Smooth muscle cell (in vitro differentiated cells): ENCODE data around the gene SLC22A15. TPM values are rescaled to one million over a fixed set of nuclear protein-coding genes. Genes with fewer than 3 reads are reported as not detected.

Source experiments
- DNase-seq: peaks from one replicate; lab custom pipeline; 2025; ENCODE audit not compliant: unreplicated experiment; lab: John Stamatoyannopoulos, UW
- H2AFZ ChIP-seq: fragments of 200-600 bp; sonication (generic); 2 replicates; pipeline ENCODE4 v1.6.0; 2016; ENCODE audit warnings: antibody characterized with exemption, low read depth, mild to moderate bottlenecking
- H3F3A ChIP-seq: fragments of 200-600 bp; sonication (generic); 2 replicates; pipeline ENCODE4 v1.6.0; 2017; ENCODE audit warnings: antibody characterized with exemption, low read depth
- H3K27ac ChIP-seq: fragments of 200-600 bp; sonication (generic); 2 replicates; pipeline ENCODE4 v1.5.1; 2016; ENCODE audit warnings: low read depth, mild to moderate bottlenecking
- H3K27me3 ChIP-seq: fragments of 200-600 bp; sonication (generic); 2 replicates; pipeline ENCODE4 v1.6.1; 2016; ENCODE audit warnings: low read depth, mild to moderate bottlenecking
- H3K36me3 ChIP-seq: fragments of 200-600 bp; sonication (generic); 2 replicates; pipeline ENCODE4 v1.5.1; 2016; ENCODE audit warnings: low read depth
- H3K4me1 ChIP-seq: fragments of 200-600 bp; sonication (generic); 2 replicates; pipeline ENCODE4 v1.5.1; 2016; ENCODE audit warnings: low read depth
- H3K4me2 ChIP-seq: fragments of 200-600 bp; sonication (generic); 2 replicates; pipeline ENCODE4 v1.6.0; 2016; ENCODE audit warnings: mild to moderate bottlenecking
- H3K4me3 ChIP-seq: fragments of 200-600 bp; sonication (generic); 2 replicates; pipeline ENCODE4 v1.5.1; 2016; ENCODE audit warnings: mild to moderate bottlenecking
- H3K79me2 ChIP-seq: fragments of 200-600 bp; sonication (generic); 2 replicates; pipeline ENCODE4 v1.6.0; 2016; ENCODE audit warnings: low read depth, mild to moderate bottlenecking
- H3K9ac ChIP-seq: fragments of 200-600 bp; sonication (generic); 2 replicates; pipeline ENCODE4 v1.6.0; 2016; ENCODE audit warnings: low read depth
- H3K9me3 ChIP-seq: fragments of 200-600 bp; sonication (generic); replicated peaks from 2 replicates; pipeline ENCODE4 v1.5.1; 2016; ENCODE audit warnings: low read depth
- H4K20me1 ChIP-seq: fragments of 200-600 bp; sonication (generic); 2 replicates; pipeline ENCODE4 v1.6.0; 2016; ENCODE audit warnings: low read depth
- WGBS: methylation state at CpG from one replicate; pipeline ENCODE4 v1.1.7; 2016; ENCODE audit warnings: low lambda C conversion rate; 5-methylcytosine and 5-hydroxymethylcytosine counted together
- polyA plus RNA-seq: library from polyadenylated mRNA; unstranded; fragments of >200 nt; fragmentation: Nextera tagmentation; extraction: Ambion mirVana; gene quantifications from 2 replicates; pipeline ENCODE4 v1.2.1, GENCODE V29; 2016
- total RNA-seq: library from RNA; depleted of rRNA; stranded (reverse); fragments of >200 nt; gene quantifications from 2 replicates; pipeline ENCODE4 v1.2.3, GENCODE V29; 2014
- TF ChIP-seq, protein P1 (sequence below): fragments of 200-600 bp; sonication (generic); IDR thresholded peaks from 2 replicates; pipeline ENCODE4 v1.5.1; 2017; ENCODE audit warnings: borderline replicate concordance, mild to moderate bottlenecking, antibody characterized with exemption; ENCODE audit not compliant: insufficient read depth, poor library complexity, severe bottlenecking

Gene SLC22A15
- total and polyA plus RNA-seq, 2 experiments from 2014 or later = 1.00 to 3.2 TPM

DNA sequence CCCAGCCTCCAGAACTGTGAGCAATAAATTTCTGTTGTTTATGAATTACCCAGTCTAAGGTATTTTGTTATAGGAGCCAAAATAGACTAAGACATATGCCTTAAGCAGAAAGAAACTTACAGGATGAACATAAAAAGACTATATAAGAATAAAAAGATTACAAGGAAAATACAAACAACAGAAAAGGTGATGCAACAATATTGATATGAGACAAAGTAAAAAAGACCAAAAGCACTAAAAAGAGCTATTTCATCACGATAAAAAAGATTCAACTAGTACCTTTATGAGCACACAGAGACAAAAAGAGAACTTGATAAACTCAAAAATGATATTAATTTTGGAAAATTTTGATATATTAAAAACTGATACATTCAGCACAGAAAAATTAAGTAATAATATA, 3.2 kb upstream of the SLC22A15 start:
- H2AFZ ChIP-seq = no peak overlapping the region
- no peak overlapping the region for H3K9ac ChIP-seq
- no peaks in the 10 kb centered on the region for H3K79me2 ChIP-seq
- peaks cover 5% of the 10 kb centered on the region for H3K4me1 ChIP-seq
- no peak overlapping the region for H3K4me3 ChIP-seq
- H4K20me1 ChIP-seq = no peaks in the 10 kb centered on the region
- H3K36me3 ChIP-seq = no peaks in the 10 kb centered on the region
- 94% methylated on average over 1 of the region's 1 CpG for WGBS
- TF ChIP-seq, protein P1, sequence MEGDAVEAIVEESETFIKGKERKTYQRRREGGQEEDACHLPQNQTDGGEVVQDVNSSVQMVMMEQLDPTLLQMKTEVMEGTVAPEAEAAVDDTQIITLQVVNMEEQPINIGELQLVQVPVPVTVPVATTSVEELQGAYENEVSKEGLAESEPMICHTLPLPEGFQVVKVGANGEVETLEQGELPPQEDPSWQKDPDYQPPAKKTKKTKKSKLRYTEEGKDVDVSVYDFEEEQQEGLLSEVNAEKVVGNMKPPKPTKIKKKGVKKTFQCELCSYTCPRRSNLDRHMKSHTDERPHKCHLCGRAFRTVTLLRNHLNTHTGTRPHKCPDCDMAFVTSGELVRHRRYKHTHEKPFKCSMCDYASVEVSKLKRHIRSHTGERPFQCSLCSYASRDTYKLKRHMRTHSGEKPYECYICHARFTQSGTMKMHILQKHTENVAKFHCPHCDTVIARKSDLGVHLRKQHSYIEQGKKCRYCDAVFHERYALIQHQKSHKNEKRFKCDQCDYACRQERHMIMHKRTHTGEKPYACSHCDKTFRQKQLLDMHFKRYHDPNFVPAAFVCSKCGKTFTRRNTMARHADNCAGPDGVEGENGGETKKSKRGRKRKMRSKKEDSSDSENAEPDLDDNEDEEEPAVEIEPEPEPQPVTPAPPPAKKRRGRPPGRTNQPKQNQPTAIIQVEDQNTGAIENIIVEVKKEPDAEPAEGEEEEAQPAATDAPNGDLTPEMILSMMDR = no peak
- H3K27me3 ChIP-seq = no peaks in the 10 kb centered on the region
- H3F3A ChIP-seq = peaks cover 21% of the 10 kb centered on the region
- no peak overlapping the region for H3K4me2 ChIP-seq
- H3K27ac ChIP-seq = no peak overlapping the region
- no peaks in the 10 kb centered on the region for H3K9me3 ChIP-seq
- DNase-seq = no peak

DNA sequence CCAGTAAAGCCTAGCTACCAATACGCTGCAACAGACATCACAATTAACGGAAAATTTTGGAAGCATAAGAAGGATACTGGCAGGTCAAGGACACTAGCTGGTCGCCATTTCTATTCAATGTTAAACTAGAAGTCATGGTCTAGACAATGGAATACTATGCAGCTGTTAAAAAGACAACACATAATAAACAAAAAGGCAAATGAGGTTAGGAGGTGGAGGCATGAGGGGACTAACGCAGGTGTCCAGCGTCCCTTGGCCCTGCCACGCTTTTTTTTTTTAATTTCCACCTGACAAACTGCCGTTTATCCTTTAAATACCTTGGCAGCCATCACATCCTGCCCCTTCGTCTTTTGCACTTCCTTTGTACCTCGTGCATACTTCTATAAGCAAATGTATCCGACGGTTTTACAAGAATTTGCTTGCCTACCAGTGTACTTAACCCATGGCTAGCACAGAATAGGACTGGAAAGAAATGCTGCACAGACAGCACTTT, 698 bp upstream of the SLC22A15 start:
- H2AFZ ChIP-seq = peak overlapping the region; percentile 91
- WGBS = 51% methylated on average over 11 of the region's 11 CpGs
- no peaks in the 10 kb centered on the region for H3K27me3 ChIP-seq
- peak overlapping the region; percentile 81 for H3K4me3 ChIP-seq
- peak overlapping the region; percentile 8 for H3K9ac ChIP-seq
- no peaks in the 10 kb centered on the region for H3K36me3 ChIP-seq
- TF ChIP-seq, protein P1 = no peak
- H3K79me2 ChIP-seq = no peaks in the 10 kb centered on the region
- H3K4me1 ChIP-seq = no peaks in the 10 kb centered on the region
- no peaks in the 10 kb centered on the region for H4K20me1 ChIP-seq
- DNase-seq = no peak
- H3K27ac ChIP-seq = peak overlapping the region; percentile 25
- H3K9me3 ChIP-seq = no peaks in the 10 kb centered on the region
- peak overlapping the region; percentile 84 for H3K4me2 ChIP-seq
- peaks cover 21% of the 10 kb centered on the region for H3F3A ChIP-seq

DNA sequence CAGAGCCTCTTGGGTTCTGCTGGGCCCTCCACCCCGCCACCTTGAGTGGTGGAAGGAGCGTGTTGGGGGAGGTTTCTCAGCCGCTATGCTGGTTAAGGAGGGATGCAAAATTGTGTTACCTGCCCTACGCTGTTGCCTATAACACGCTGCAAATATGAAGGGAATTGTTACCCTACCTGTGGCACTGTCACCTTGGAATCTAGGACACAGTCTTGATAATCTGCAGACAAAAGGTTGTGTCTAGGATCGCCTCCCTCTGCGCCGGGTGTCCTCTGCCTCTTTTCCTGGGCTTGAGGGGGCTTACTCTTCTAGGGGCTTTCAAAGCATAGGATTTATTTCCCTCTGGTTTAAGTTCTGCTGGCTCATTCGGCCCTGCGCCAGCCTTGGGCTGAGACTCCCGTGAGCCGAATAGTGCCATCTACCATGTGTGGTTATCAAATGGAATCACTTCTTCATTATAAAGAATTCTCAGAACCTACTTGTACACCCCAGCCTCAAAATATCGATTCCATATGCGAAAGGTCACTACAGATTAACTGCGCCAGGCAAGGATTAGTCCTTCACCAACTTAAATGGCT, 697 bp downstream of the SLC22A15 start:
- no peaks in the 10 kb centered on the region for H3K27me3 ChIP-seq
- peak overlapping the region; percentile 17 for H3K27ac ChIP-seq
- H3K79me2 ChIP-seq = peaks cover 4% of the 10 kb centered on the region
- H3K9me3 ChIP-seq = no peaks in the 10 kb centered on the region
- DNase-seq = no peak
- H3K4me3 ChIP-seq = peak overlapping the region; percentile 81
- peak overlapping the region; percentile 40 for H3K9ac ChIP-seq
- no peaks in the 10 kb centered on the region for H3K4me1 ChIP-seq
- 51% methylated on average over 15 of the region's 15 CpGs for WGBS
- TF ChIP-seq, protein P1 = no peak
- peak overlapping the region; percentile 94 for H2AFZ ChIP-seq
- peaks cover 21% of the 10 kb centered on the region for H3F3A ChIP-seq
- no peaks in the 10 kb centered on the region for H3K36me3 ChIP-seq
- H3K4me2 ChIP-seq = peak overlapping the region; percentile 84
- peaks cover 6% of the 10 kb centered on the region for H4K20me1 ChIP-seq
